Esophagus squamous epithelium (tissue), 4 donors: ENCODE measurements around the gene TFB1M.

Experiments used
- CTCF ChIP-seq, 6 experiments: fragments of 450-650 bp in 4 of 6; fragments of 200-600 bp in 2 of 6; sonication (generic) in 2 of 6; IDR thresholded peaks; one replicate each; pipeline ENCODE4 v1.5.1; 2016 to 2019; ENCODE audit warnings: antibody characterized with exemption in 6 of 6, mild to moderate bottlenecking in 4 of 6, moderate library complexity in 4 of 6
- POLR2A ChIP-seq, 4 donors: fragments of 450-650 bp; IDR thresholded peaks; one replicate each; pipeline ENCODE4 v1.6.1; 2017; ENCODE audit warnings: antibody characterized with exemption in 4 of 4, mild to moderate bottlenecking in 4 of 4, moderate library complexity in 3 of 4

- TF ChIP-seq CTCF (IDR thresholded peaks at IDR 0.05) (no peak), POLR2A (IDR thresholded peaks at IDR 0.05) (no peak)
Measured at GRCh38 chr6:155330133-155330734, 15.9 kb upstream of the TFB1M start.
